Measurements from ENCODE around the gene STK17B.

Gene STK17B

DNA sequence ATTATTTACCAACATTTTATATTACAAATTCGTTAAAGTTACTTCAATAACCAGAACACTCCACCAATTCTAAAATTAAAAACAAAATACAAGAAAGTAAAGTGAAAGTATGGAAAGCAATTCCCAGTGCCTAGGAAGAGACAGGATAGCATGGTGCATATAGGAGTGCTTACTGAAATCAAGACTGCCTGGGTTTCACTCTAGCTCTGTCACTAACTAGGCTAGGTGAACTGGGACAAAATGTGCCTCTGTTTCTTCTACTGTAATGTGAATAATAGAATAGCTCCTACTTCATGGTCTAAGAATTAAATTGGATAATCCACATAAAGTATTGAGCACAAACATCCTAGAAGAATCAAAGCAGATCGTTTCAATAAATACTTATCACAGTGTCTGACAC is 22.6 kb downstream of the STK17B start:
- H3K9me3 ChIP-seq (ENCODE audit: insufficient read depth, low read depth, low read length): no peaks in the 10 kb centered on the region
- H3K36me3 ChIP-seq (ENCODE audit: insufficient read depth, low read depth, low read length): peaks cover 21% of the 10 kb centered on the region; the same call in 1 of the 2 replicates
- no peak overlapping the region for H3K27ac ChIP-seq (ENCODE audit: low read length)
- H3K4me1 ChIP-seq (ENCODE audit: insufficient read depth, low read length): no peaks in the 10 kb centered on the region
- no peak overlapping the region for H3K4me3 ChIP-seq (ENCODE audit: low read length)
- H3K9ac ChIP-seq (ENCODE audit: low read depth, low read length): no peak overlapping the region
- H3K27me3 ChIP-seq (ENCODE audit: insufficient read depth, low read length): no peaks in the 10 kb centered on the region

- Histone ChIP-seq H3K27ac (ENCODE audit: low read length) (no peak overlapping the region), H3K4me1 (ENCODE audit: insufficient read depth, low read length) (no peaks in the 10 kb centered on the region), H3K9me3 (ENCODE audit: insufficient read depth, low read depth, low read length) (no peaks in the 10 kb centered on the region), H3K27me3 (ENCODE audit: insufficient read depth, low read length) (no peaks in the 10 kb centered on the region), H3K4me3 (ENCODE audit: low read length) (no peak overlapping the region), H3K36me3 (ENCODE audit: insufficient read depth, low read depth, low read length) (peaks cover 27% of the 10 kb centered on the region), H3K9ac (ENCODE audit: low read depth, low read length) (no peak overlapping the region)
These were observed 26.1 kb downstream of the STK17B start for GRCh38 chr2:196145256-196145655.

DNA sequence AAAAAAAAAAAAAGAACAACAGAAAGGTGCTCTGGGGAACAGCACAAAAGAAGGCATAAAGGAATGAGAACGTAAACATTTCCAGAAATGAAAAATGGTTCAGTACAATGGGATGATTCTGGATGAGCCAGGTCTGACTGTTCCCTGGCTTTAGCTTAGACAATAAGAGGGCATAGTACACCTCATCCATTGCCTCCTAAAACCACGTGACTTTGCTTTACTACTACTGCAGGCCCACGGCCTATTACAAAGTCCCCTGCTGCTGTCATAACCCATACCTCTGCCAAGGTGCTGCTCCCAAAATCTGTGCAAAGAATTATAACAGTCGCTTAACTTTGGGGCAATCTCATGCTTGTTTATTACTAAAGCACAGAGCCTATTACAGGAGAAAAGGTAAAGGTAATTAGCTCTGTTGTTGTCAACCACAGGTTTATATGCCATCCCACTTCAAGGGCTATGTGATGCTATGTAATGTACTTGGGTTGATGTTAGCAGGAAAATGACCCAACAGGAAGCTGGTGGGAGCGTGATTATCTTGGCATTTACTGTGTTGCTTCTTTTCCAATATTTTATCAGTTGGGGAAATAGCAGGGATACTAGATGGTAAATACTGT is 26.8 kb downstream of the STK17B start:
- Histone ChIP-seq H3K4me1 (ENCODE audit: insufficient read depth, low read length) (no peaks in the 10 kb centered on the region), H3K9ac (ENCODE audit: low read depth, low read length) (no peak overlapping the region), H3K36me3 (ENCODE audit: insufficient read depth, low read depth, low read length) (peaks cover 32% of the 10 kb centered on the region), H3K9me3 (ENCODE audit: insufficient read depth, low read depth, low read length) (no peaks in the 10 kb centered on the region), H3K27ac (ENCODE audit: low read length) (no peak overlapping the region), H3K4me3 (ENCODE audit: low read length) (no peak overlapping the region), H3K27me3 (ENCODE audit: insufficient read depth, low read length) (no peaks in the 10 kb centered on the region)

GRCh38 chr2:196143730-196144131 is 27.6 kb downstream of the STK17B start:
- H3K36me3 ChIP-seq (ENCODE audit: insufficient read depth, low read depth, low read length): peaks cover 34% of the 10 kb centered on the region

GRCh38 chr2:196142825-196143224 is 28.6 kb downstream of the STK17B start:
- no peak overlapping the region for H3K27ac ChIP-seq (ENCODE audit: low read length)
- H3K27me3 ChIP-seq (ENCODE audit: insufficient read depth, low read length): no peaks in the 10 kb centered on the region
- H3K9me3 ChIP-seq (ENCODE audit: insufficient read depth, low read depth, low read length): no peaks in the 10 kb centered on the region
- peaks cover 41% of the 10 kb centered on the region for H3K36me3 ChIP-seq (ENCODE audit: insufficient read depth, low read depth, low read length)
- H3K4me1 ChIP-seq (ENCODE audit: insufficient read depth, low read length): no peaks in the 10 kb centered on the region
- no peak overlapping the region for H3K4me3 ChIP-seq (ENCODE audit: low read length)
- H3K9ac ChIP-seq (ENCODE audit: low read depth, low read length): no peak overlapping the region

More at GRCh38 chr2:196143730-196144131, 27.6 kb downstream of the STK17B start:
- no peak overlapping the region for H3K9ac ChIP-seq (ENCODE audit: low read depth, low read length)
- H3K9me3 ChIP-seq (ENCODE audit: insufficient read depth, low read depth, low read length): no peaks in the 10 kb centered on the region
- no peaks in the 10 kb centered on the region for H3K27me3 ChIP-seq (ENCODE audit: insufficient read depth, low read length)
- no peaks in the 10 kb centered on the region for H3K4me1 ChIP-seq (ENCODE audit: insufficient read depth, low read length)
- no peak overlapping the region for H3K4me3 ChIP-seq (ENCODE audit: low read length)
- no peak overlapping the region for H3K27ac ChIP-seq (ENCODE audit: low read length)

GRCh38 chr2:196140213-196140612 is 31.2 kb downstream of the STK17B start:
- no peaks in the 10 kb centered on the region for H3K27me3 ChIP-seq (ENCODE audit: insufficient read depth, low read length)
- no peaks in the 10 kb centered on the region for H3K9me3 ChIP-seq (ENCODE audit: insufficient read depth, low read depth, low read length)
- H3K4me1 ChIP-seq (ENCODE audit: insufficient read depth, low read length): peaks cover 12% of the 10 kb centered on the region
- H3K4me3 ChIP-seq (ENCODE audit: low read length): no peak overlapping the region
- H3K27ac ChIP-seq (ENCODE audit: low read length): no peak overlapping the region
- H3K36me3 ChIP-seq (ENCODE audit: insufficient read depth, low read depth, low read length): peaks cover 49% of the 10 kb centered on the region
- H3K9ac ChIP-seq (ENCODE audit: low read depth, low read length): no peak overlapping the region

- Histone ChIP-seq H3K27me3 (ENCODE audit: insufficient read depth, low read length) (no peaks in the 10 kb centered on the region), H3K27ac (ENCODE audit: low read length) (no peak overlapping the region), H3K4me3 (ENCODE audit: low read length) (no peak overlapping the region), H3K9me3 (ENCODE audit: insufficient read depth, low read depth, low read length) (peaks cover 13% of the 10 kb centered on the region; the same call in 1 of the 2 replicates), H3K4me1 (ENCODE audit: insufficient read depth, low read length) (peaks cover 16% of the 10 kb centered on the region), H3K9ac (ENCODE audit: low read depth, low read length) (no peak overlapping the region), H3K36me3 (ENCODE audit: insufficient read depth, low read depth, low read length) (peaks cover 38% of the 10 kb centered on the region; the same call in 1 of the 2 replicates)
These were observed 34.1 kb downstream of the STK17B start for GRCh38 chr2:196137271-196137670.

DNA sequence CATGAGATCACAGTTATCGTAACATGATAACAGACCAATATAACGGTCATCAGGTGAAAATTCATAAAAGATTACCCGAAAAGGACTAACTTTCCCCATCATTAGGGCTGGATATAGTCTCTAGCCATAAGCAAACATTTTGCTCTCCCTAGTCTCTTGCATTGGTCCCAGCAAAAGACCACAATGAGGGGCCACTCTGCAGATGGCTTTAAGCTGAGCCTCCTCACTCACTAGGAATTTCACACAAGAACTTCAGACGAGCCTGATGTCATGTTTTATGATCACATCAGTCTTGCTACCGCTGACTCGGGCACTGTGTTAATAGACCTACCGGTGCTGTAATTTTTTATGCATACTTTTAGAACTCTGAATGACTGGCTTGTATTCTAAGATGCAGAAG is 35.2 kb downstream of the STK17B start:
- H3K27ac ChIP-seq (ENCODE audit: low read length): no peak overlapping the region
- H3K4me1 ChIP-seq (ENCODE audit: insufficient read depth, low read length): peaks cover 16% of the 10 kb centered on the region
- no peak overlapping the region for H3K4me3 ChIP-seq (ENCODE audit: low read length)
- no peak overlapping the region for H3K9ac ChIP-seq (ENCODE audit: low read depth, low read length)
- H3K36me3 ChIP-seq (ENCODE audit: insufficient read depth, low read depth, low read length): peaks cover 36% of the 10 kb centered on the region; the same call in 1 of the 2 replicates
- H3K27me3 ChIP-seq (ENCODE audit: insufficient read depth, low read length): no peaks in the 10 kb centered on the region
- H3K9me3 ChIP-seq (ENCODE audit: insufficient read depth, low read depth, low read length): peaks cover 24% of the 10 kb centered on the region; the same call in 1 of the 2 replicates

- Histone ChIP-seq H3K27ac (ENCODE audit: low read length) (no peak overlapping the region), H3K9me3 (ENCODE audit: insufficient read depth, low read depth, low read length) (peaks cover 58% of the 10 kb centered on the region), H3K4me3 (ENCODE audit: low read length) (no peak overlapping the region), H3K9ac (ENCODE audit: low read depth, low read length) (no peak overlapping the region), H3K4me1 (ENCODE audit: insufficient read depth, low read length) (peaks cover 14% of the 10 kb centered on the region), H3K27me3 (ENCODE audit: insufficient read depth, low read length) (no peaks in the 10 kb centered on the region), H3K36me3 (ENCODE audit: insufficient read depth, low read depth, low read length) (peaks cover 16% of the 10 kb centered on the region)
These were observed 39.1 kb downstream of the STK17B start for GRCh38 chr2:196131949-196132925.

DNA sequence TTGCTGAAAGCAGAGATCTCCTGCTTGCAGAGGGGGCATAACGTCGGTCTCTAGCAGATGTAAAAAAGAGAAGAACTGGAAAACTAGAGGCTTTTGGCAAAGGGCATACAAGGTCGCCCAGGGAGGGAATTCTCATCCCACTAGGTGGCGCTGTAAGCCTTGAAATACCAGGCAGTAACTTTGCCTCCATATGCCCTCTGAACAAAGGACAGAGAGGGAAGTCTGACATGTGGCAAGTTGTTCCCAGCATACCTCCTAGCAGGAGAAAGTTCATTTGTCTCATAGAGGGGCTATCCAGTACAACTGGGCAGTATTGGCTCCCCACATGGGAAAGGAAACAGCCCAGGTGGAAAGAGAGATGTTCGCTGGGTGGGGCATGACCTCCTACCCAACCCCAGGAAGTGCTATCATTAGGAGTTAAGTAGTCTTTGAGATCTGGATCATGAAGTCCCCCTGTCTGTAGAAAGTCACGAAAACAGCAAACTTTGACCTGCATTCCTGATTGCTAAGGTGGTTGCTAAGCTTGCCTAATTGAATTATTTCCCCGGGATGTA is 39.9 kb downstream of the STK17B start:
- Histone ChIP-seq H3K9ac (ENCODE audit: low read depth, low read length) (no peak overlapping the region), H3K4me3 (ENCODE audit: low read length) (0 out of 2 replicates have a peak overlapping the region, but pooled peaks have one; percentile 26), H3K36me3 (ENCODE audit: insufficient read depth, low read depth, low read length) (peaks cover 12% of the 10 kb centered on the region), H3K27me3 (ENCODE audit: insufficient read depth, low read length) (no peaks in the 10 kb centered on the region), H3K9me3 (ENCODE audit: insufficient read depth, low read depth, low read length) (peaks cover 59% of the 10 kb centered on the region), H3K4me1 (ENCODE audit: insufficient read depth, low read length) (peaks cover 8% of the 10 kb centered on the region; the same call in 1 of the 2 replicates), H3K27ac (ENCODE audit: low read length) (no peak overlapping the region)

DNA sequence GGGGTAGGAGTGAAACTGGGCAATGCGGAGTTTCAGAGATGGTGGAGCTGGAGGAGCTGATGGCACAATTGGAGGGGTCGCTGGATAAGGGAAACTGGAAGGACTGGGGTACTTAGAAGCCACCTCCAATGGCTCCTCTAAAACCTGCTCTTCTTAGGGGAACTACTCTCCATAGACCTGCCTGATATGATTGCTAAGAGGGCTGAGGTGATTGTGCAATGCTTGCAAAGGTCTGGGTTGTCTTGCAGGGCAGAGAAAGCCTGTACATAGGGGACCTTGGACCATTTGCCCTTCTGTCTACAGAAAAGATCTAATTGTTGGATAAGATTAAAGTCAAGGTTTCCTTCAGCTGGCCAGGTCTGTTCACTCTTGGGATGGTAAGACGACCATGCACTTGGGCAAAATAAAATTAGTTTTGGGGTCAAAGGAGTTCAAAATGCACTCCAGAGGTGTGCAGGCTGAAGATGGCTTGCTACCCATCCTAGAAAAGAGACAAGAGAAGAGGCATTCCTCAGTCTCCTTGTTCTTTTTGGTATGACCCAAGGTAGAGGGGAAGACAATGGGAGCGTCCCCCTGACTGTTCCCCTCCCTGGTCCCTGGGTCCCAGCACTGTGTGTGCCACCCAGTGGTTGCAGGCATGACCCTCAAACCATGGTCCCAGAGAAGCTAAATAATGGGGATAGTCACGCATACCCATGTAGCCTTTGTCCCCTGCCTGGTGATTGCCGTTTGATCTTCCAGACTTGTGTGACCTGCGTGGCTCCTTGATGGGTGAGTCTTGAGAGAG is 41.1 kb downstream of the STK17B start:
- no peak overlapping the region for H3K27ac ChIP-seq (ENCODE audit: low read length)
- no peaks in the 10 kb centered on the region for H3K27me3 ChIP-seq (ENCODE audit: insufficient read depth, low read length)
- H3K36me3 ChIP-seq (ENCODE audit: insufficient read depth, low read depth, low read length): peaks cover 7% of the 10 kb centered on the region
- H3K4me1 ChIP-seq (ENCODE audit: insufficient read depth, low read length): 0 out of 2 replicates have a peak, but pooled peaks cover 4% of the 10 kb centered on the region
- H3K9ac ChIP-seq (ENCODE audit: low read depth, low read length): no peak overlapping the region
- peaks cover 60% of the 10 kb centered on the region for H3K9me3 ChIP-seq (ENCODE audit: insufficient read depth, low read depth, low read length)
- peak overlapping the region; percentile 27; the same call in 1 of the 2 replicates for H3K4me3 ChIP-seq (ENCODE audit: low read length)
